ENCODE results near the gene TCF4. TPM values are rescaled to one million over a fixed set of nuclear protein-coding genes. Genes with fewer than 3 reads are reported as not detected.

Gene TCF4
- total RNA-seq, 4 donors from 2014 or later: 80.9 to 172 (median 94.0) TPM

DNA sequence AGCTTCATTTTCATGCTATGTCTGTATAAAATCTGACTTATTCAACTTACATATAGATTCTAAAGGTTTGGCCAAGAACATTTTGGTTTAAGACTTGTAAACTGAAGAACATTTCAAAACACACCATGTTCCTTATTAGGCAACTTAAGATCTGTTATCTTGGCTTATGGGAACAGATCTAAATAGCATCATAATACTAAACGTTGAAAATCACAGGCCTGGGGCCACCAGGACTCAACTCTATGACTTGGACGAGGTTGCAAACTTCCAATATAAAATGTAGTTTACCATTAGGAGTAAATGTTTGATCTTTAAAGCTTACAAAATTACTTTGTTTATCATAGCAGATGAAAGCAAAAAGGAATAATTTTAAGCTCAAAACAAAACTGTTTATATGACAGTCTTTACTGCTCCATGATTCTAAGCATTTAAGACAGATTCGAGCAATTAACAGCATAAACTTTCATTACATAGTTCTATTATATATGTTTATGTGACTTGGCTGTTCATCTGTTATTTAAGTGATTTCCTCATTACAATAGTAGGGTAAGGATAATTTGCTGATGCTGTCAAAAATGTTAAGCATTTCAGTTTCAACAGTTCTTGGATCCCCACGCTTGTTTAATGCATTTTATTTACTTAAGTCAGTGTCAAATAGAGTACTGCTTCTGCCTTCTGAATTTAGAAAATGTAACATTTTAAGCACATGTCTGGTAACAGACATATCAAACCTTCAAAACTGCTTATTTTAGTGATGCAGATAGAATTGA lies 8.3 kb downstream of the TCF4 start:
- Histone ChIP-seq H3K36me3 (no peaks in the 10 kb centered on the region), H3K4me3 (no peak overlapping the region), H3K9me3 (no peaks in the 10 kb centered on the region), H3K4me1 (peaks cover 37% of the 10 kb centered on the region), H3K27me3 (no peaks in the 10 kb centered on the region), H3K27ac (no peak overlapping the region)
- no peak for DNase-seq (ENCODE audit: low spot score in 2 of 2)
- 39% methylated on average over 4 of the region's 4 CpGs for WGBS
- TF ChIP-seq POLR2A (IDR thresholded peaks at IDR 0.05) (no peak), POLR2AphosphoS5 (IDR thresholded peaks at IDR 0.05) (no peak), EP300 (IDR thresholded peaks at IDR 0.05) (no peak)
- TF ChIP-seq, protein P1, sequence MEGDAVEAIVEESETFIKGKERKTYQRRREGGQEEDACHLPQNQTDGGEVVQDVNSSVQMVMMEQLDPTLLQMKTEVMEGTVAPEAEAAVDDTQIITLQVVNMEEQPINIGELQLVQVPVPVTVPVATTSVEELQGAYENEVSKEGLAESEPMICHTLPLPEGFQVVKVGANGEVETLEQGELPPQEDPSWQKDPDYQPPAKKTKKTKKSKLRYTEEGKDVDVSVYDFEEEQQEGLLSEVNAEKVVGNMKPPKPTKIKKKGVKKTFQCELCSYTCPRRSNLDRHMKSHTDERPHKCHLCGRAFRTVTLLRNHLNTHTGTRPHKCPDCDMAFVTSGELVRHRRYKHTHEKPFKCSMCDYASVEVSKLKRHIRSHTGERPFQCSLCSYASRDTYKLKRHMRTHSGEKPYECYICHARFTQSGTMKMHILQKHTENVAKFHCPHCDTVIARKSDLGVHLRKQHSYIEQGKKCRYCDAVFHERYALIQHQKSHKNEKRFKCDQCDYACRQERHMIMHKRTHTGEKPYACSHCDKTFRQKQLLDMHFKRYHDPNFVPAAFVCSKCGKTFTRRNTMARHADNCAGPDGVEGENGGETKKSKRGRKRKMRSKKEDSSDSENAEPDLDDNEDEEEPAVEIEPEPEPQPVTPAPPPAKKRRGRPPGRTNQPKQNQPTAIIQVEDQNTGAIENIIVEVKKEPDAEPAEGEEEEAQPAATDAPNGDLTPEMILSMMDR (IDR thresholded peaks at IDR 0.05): no peak

DNA sequence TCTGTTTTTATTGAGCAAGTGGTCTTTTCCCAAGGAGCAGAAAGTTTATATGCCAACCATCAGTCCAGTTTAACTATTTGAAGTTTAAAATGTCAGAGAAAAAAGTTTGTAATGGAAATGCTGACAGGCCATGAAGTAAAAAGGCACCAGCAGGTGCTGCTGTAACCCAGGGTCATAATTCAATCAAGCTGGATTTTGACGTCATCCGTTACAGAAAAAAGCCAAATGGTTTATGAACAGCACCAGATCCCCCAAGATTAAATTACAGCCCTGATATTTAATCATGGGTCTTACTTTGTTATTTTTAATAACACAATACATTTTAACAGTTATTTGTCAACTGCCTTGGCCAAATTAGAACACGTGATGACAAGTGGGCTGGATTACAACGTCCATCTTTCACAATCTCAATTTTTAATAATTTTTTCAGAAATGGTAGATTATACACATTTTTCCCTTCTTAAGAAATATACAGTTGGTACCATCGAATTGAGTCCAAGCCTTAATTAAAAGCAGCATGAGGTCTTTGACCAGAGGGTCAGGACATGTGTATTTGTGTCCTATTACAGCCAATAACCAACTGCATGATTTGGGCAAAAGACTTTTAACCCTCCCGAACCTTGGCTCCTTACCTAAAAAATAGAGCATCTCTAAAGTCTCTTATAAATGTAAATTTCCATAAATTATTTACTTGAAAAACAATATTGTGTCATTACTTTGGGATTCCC lies 10.0 kb downstream of the TCF4 start:
- Histone ChIP-seq H3K36me3 (no peaks in the 10 kb centered on the region), H3K27me3 (no peaks in the 10 kb centered on the region), H3K4me1 (peaks cover 28% of the 10 kb centered on the region), H3K4me3 (no peak overlapping the region), H3K27ac (no peak overlapping the region), H3K9me3 (no peaks in the 10 kb centered on the region)
- WGBS: 71% methylated on average over 6 of the region's 6 CpGs
- TF ChIP-seq EP300 (IDR thresholded peaks at IDR 0.05) (no peak), POLR2AphosphoS5 (IDR thresholded peaks at IDR 0.05) (no peak), POLR2A (IDR thresholded peaks at IDR 0.05) (no peak)
- TF ChIP-seq, protein P1 (IDR thresholded peaks at IDR 0.05): no peak
- no peak for DNase-seq (ENCODE audit: low spot score in 2 of 2)

DNA sequence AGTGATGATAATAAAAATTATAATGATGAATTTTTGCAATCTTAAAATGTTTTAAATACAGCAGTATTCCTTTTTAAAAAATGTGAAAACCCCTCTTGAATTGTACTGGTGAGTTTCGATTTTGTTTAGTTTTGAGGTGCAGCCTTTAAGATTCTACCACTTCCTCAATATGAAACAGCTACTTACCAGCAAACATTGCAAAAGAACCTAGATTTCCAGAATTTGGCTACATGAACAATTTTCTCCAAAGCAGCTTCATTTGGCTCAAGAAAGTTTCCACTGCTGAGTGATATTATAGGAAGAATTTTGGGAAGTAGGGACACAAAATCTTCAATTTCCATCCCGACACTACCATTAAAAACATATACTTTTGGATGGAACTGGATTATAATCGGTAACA lies 12.0 kb downstream of the TCF4 start:
- DNase-seq (ENCODE audit: low spot score in 2 of 2): no peak
- Histone ChIP-seq H3K4me1 (peaks cover 18% of the 10 kb centered on the region), H3K27me3 (no peaks in the 10 kb centered on the region), H3K36me3 (no peaks in the 10 kb centered on the region), H3K9me3 (no peaks in the 10 kb centered on the region), H3K27ac (peak overlapping the region; percentile 25), H3K4me3 (no peak overlapping the region)
- WGBS: 88% methylated on average over 3 of the region's 3 CpGs
- TF ChIP-seq, protein P1 (IDR thresholded peaks at IDR 0.05): no peak
- TF ChIP-seq POLR2AphosphoS5 (IDR thresholded peaks at IDR 0.05): no peak
- no peak for TF ChIP-seq EP300 (IDR thresholded peaks at IDR 0.05)
- TF ChIP-seq POLR2A (IDR thresholded peaks at IDR 0.05): no peak

DNA sequence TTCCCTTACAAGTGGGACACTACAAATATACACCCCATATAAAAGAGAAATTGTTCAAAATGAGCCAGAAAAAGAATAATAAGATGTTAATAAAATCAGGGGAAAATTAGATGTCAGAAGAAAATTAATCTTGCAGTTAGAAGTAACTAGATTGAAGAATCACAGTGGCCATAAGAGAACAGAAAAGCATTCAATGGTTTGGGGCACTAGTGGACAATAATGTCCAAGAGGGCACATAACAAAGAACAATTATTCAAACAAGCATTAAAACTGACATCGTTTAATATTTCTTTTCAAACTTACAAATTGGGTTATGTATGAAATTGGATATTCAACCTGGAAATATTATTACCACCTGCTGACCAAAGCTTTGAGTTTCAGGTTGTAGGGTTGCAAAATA lies 12.9 kb downstream of the TCF4 start:
- Histone ChIP-seq H3K27ac (no peak overlapping the region), H3K36me3 (no peaks in the 10 kb centered on the region), H3K9me3 (no peaks in the 10 kb centered on the region), H3K4me3 (no peak overlapping the region), H3K27me3 (no peaks in the 10 kb centered on the region), H3K4me1 (peaks cover 18% of the 10 kb centered on the region)
- TF ChIP-seq POLR2A (IDR thresholded peaks at IDR 0.05): no peak
- TF ChIP-seq POLR2AphosphoS5 (IDR thresholded peaks at IDR 0.05): no peak
- TF ChIP-seq EP300 (IDR thresholded peaks at IDR 0.05): no peak
- no peak for DNase-seq (ENCODE audit: low spot score in 2 of 2)
- WGBS: 92% methylated on average over 1 of the region's 1 CpG

DNA sequence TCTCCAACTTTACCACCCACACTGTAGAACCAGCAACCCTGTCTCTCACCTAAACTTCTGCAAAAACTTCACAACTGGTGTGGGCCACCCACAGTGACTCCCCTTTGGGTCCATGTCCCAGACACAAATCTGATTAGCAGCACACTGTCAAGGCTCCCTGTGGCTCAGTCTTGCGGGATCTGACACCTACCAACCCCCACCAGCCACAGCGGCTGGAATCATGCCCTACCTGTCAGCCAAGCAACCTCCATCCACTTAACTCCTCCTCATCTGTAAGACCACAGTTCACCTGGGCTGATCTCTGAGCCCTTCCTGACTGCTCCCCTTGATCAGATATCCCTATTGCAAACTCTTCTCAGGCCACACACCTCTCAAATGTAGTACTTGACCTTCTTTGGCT lies 14.6 kb downstream of the TCF4 start:
- H3K4me1 ChIP-seq: peaks cover 8% of the 10 kb centered on the region
- TF ChIP-seq, protein P1 (IDR thresholded peaks at IDR 0.05): no peak
- TF ChIP-seq EP300 (IDR thresholded peaks at IDR 0.05) (no peak), POLR2AphosphoS5 (IDR thresholded peaks at IDR 0.05) (no peak), POLR2A (IDR thresholded peaks at IDR 0.05) (no peak)
- WGBS: 92% methylated on average over 2 of the region's 2 CpGs

More for the DNA sequence above, 14.6 kb downstream of the TCF4 start:
- H3K36me3 ChIP-seq: no peaks in the 10 kb centered on the region
- DNase-seq (ENCODE audit: low spot score in 2 of 2): no peak
- no peak overlapping the region for H3K27ac ChIP-seq
- H3K9me3 ChIP-seq: no peaks in the 10 kb centered on the region
- no peaks in the 10 kb centered on the region for H3K27me3 ChIP-seq
- no peak overlapping the region for H3K4me3 ChIP-seq

All from suprapubic skin (tissue), 4 donors.